ENCODE measurements around the gene ITLN1.

ITLN1 gene

DNA sequence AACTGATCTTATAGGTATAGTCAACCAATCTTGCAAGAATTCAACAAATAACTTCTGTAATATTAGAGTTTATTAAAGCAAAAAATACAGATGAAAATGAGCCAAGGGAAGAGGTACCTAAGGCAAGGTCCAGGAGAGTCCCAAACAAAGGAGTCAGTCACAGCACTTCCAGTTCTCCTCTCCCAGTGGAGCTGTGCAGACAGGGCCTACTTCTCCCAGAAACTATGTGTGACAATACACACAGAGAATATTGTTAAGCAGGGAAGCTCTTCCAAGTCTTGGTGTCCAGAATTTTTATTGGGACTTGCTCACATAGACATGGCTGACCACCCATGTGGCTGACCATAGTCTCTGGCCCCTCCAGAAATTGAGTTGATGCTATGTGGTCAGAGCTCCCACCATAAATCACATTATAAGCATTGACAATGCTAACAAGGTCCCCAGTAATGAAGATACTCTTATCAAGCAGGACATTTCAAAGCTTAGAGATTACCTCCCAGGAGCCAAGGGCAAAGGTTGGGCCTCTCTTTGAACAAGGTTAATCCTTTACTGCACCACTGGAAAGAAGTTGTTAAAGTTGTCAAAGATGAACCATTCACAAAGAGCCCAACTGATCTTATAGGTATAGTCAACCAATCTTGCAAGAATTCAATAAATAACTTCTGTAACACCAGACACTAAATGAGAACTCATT lies 18.8 kb downstream of the ITLN1 start:
- TF ChIP-seq, protein P1, sequence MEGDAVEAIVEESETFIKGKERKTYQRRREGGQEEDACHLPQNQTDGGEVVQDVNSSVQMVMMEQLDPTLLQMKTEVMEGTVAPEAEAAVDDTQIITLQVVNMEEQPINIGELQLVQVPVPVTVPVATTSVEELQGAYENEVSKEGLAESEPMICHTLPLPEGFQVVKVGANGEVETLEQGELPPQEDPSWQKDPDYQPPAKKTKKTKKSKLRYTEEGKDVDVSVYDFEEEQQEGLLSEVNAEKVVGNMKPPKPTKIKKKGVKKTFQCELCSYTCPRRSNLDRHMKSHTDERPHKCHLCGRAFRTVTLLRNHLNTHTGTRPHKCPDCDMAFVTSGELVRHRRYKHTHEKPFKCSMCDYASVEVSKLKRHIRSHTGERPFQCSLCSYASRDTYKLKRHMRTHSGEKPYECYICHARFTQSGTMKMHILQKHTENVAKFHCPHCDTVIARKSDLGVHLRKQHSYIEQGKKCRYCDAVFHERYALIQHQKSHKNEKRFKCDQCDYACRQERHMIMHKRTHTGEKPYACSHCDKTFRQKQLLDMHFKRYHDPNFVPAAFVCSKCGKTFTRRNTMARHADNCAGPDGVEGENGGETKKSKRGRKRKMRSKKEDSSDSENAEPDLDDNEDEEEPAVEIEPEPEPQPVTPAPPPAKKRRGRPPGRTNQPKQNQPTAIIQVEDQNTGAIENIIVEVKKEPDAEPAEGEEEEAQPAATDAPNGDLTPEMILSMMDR (IDR thresholded peaks at IDR 0.05; ENCODE audit: low read depth, low read length): no peak

DNA sequence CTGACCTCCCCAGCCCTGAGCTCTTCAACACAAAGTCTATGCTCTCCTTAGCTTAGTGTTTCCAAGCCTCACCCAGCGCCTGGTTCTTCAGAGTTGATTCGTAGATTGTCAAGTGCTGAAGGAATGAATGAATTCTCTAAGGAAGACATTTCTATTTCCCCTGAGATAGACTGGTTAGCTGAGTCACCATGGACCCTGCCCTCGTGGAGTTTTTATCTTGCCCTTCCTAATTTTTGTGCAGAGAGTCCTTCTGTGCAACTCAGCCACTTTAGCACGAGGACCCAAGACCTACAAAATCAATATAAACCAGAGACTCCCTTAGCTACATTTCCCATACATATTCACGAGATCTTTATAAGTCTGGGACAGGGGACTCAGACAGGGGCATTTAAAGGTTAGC lies 19.6 kb downstream of the ITLN1 start:
- TF ChIP-seq, protein P1 (IDR thresholded peaks at IDR 0.05; ENCODE audit: low read depth, low read length): no peak

More for the DNA sequence above, 18.8 kb downstream of the ITLN1 start:
- DNase-seq (ENCODE audit: extremely low read depth, low read depth): no peak

DNA sequence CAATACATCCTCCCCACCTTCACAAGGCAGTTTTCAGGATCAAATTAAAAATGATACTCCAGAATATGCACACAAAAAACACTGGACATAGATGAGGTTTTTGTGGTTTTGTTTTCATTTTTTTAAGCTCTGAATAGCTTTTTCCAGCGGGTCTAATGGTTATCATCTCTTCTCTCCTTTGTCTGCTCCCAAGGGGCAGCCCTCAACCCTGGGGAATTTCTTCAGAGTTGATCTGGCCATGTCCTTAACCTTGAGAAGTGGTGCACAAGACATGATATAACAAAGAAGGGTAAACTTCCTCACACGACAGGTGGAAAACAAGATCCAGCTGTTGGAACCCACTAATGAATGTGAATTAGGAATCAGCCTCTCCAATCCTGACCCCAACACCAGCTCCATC lies 20.8 kb downstream of the ITLN1 start:
- TF ChIP-seq, protein P1 (IDR thresholded peaks at IDR 0.05; ENCODE audit: low read depth, low read length): no peak

More for the DNA sequence above, 19.6 kb downstream of the ITLN1 start:
- no peak for DNase-seq (ENCODE audit: extremely low read depth, low read depth)

DNA sequence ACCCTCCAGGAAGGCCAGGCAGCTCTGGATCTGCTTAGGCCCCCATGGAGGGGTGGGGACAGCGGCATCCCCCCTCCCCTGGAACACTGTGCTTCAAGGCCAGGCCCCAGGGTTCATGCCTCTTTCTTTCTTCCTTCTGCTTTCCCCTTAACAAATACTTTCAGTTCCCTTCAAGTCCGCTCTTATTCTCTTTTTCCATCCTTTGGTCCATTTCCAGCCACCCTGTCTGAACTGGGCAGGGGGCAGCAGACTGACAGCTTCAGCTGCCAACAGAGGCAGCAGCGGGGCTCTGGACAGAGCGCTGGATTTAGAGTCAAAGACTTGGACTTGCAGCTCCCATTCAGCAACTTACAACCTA lies 21.2 kb downstream of the ITLN1 start:
- TF ChIP-seq, protein P1 (IDR thresholded peaks at IDR 0.05; ENCODE audit: low read depth, low read length): no peak
- no peak for DNase-seq (ENCODE audit: extremely low read depth, low read depth)

More for the DNA sequence above, 20.8 kb downstream of the ITLN1 start:
- DNase-seq (ENCODE audit: extremely low read depth, low read depth): no peak

DNA sequence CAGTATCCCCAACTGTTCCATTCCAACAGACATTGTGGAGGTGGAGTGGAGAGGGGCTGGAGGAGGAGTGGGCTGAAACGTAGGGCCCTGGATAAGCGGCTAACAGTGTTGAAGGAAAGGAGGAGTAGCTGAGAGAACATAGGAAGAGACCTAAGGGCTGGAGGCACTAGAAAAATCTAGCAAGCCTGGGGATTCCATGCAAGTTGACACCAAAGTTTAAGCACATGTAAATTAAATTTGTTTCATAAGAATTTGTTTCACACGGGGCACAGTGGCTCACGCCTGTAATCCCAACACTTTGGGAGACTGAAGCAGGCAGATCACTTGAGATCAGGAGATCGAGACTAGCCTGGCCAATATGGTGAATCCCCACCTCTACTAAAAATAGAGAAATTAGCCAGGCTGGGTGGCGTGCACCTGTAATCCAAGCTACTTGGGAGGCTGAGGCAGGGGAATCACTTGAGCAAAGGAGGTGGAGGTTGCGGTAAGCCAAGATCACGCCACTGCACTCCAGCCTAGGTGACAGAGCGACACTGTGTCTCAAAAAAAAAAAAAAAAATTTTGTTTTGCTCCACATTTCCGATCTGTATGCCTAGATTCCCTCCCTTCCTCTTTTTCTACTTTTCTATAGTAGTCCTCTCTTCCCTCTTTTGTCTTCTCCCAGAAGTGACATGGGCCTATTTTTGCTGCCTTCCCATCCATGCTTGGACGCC lies 21.8 kb downstream of the ITLN1 start:
- no peak for DNase-seq (ENCODE audit: extremely low read depth, low read depth)
- TF ChIP-seq, protein P1 (IDR thresholded peaks at IDR 0.05; ENCODE audit: low read depth, low read length): no peak

DNA sequence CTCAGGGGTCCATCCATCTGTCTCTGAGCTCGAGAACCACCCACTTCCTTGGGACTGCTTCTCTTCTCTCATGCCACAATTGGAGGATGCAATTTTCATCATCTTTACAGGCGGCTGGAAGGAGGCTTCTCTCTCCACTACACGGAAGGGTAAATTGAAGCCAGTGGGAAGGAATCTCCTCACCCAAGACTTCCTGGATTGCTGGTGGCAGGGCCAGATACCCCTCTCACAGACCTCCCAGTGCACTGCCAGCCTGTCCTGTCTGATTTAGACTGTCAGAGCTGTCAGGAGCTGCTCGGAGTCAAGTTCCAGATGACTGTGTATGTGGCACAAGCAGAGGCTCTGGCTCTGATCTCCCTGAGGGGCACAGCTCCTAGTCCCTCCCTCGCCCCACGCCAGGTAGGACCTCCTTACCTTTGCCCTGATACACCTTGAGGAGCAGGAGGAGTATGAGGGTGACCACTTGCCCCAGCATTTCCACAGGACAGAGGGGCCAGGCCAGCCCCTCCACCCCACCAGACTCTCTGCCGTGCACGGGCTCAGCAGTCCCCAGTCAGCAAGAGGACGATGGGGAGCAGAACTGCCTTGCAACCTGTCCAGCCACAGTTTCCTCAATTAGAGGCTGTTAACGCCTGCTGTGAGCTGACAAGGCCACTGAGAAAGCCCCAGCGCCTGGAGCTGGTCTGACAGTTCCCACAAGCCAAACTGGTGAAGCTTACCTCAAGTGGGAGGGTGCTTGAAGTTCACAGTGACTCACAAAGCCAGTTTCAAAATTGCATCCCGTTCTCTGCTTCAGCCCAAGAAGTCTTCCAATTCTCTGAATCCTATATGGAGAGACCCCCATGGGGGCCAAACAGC lies 22.5 kb downstream of the ITLN1 start, which contains the start of gene CD244:
TSS of gene CD244 (minus strand) at position 685 of the 858 bp plus-strand sequence. CDS start at position 475, 210 bp downstream.
- DNase-seq (ENCODE audit: extremely low read depth, low read depth): no peak
- TF ChIP-seq, protein P1 (IDR thresholded peaks at IDR 0.05; ENCODE audit: low read depth, low read length): no peak
